ENCODE data around the gene UNKL. TPM values are rescaled to one million over a fixed set of nuclear protein-coding genes. Genes with fewer than 3 reads are reported as not detected.

The UNKL gene
- total and polyA plus RNA-seq, 4 donors = 7.9 to 31.2 (median 16.9) TPM

GRCh38 chr16:1338119-1338730 lies 76.3 kb downstream of the UNKL start:
- no peaks in the 10 kb centered on the region for H3K9me3 ChIP-seq (ENCODE audit: control insufficient read depth in 4 of 4, insufficient read depth in 3 of 4, low read length in 3 of 4)
- 59 to 63% methylated on average over 22 to 30 of the region's 30 CpGs for WGBS, 2 donors
- no peak overlapping the region for H3K4me3 ChIP-seq
- peaks cover 0 to 9% (median 0%) of the 10 kb centered on the region in 5 donors for H3K4me1 ChIP-seq (ENCODE audit: control insufficient read depth in 5 of 5, insufficient read depth in 5 of 5, low read length in 5 of 5)
- H3K36me3 ChIP-seq (ENCODE audit: control insufficient read depth in 4 of 4, insufficient read depth in 4 of 4, low read length in 4 of 4) = no peaks in the 10 kb centered on the region
- no peak overlapping the region for H3K27ac ChIP-seq (ENCODE audit: low read depth in 1 of 2, low read length in 1 of 2)
- H3K27me3 ChIP-seq (ENCODE audit: control insufficient read depth in 3 of 3, insufficient read depth in 3 of 3, low read length in 2 of 3) = peaks cover 0 to 25% (median 9%) of the 10 kb centered on the region in 3 donors
- DNase-seq = no peak
- no peak overlapping the region for H3K9ac ChIP-seq (ENCODE audit: insufficient read depth in 1 of 2, low read length in 2 of 2)
- TF ChIP-seq, protein P1, sequence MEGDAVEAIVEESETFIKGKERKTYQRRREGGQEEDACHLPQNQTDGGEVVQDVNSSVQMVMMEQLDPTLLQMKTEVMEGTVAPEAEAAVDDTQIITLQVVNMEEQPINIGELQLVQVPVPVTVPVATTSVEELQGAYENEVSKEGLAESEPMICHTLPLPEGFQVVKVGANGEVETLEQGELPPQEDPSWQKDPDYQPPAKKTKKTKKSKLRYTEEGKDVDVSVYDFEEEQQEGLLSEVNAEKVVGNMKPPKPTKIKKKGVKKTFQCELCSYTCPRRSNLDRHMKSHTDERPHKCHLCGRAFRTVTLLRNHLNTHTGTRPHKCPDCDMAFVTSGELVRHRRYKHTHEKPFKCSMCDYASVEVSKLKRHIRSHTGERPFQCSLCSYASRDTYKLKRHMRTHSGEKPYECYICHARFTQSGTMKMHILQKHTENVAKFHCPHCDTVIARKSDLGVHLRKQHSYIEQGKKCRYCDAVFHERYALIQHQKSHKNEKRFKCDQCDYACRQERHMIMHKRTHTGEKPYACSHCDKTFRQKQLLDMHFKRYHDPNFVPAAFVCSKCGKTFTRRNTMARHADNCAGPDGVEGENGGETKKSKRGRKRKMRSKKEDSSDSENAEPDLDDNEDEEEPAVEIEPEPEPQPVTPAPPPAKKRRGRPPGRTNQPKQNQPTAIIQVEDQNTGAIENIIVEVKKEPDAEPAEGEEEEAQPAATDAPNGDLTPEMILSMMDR (IDR thresholded peaks at IDR 0.05; ENCODE audit: control extremely low read depth, extremely low read depth) = no peak
- ATAC-seq (ENCODE audit: insufficient read depth, low FRiP score) = no peak

DNA sequence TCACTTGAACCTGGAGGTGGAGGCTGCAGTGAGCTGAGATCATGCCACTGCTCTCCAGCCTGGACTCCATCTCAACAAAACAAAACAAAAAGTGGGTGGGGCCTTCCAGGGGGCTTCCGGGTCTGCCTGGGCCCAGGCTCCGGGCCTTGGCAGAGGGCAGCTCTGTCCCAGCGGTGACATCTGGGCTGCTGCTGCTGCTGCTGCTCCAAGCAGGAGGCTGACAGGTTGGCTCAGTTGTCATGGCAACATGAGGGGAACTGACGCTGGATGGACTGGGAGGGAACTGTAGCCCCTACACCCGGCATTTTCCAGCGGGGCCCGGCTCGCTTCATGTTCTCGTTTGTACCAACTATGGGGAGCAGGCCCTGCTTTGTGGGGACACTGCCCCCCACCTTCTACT lies 77.0 kb downstream of the UNKL start:
- WGBS, 2 donors = 46 to 52% methylated on average over 9 of the region's 9 CpGs
- peaks cover 0 to 9% (median 1%) of the 10 kb centered on the region in 5 donors for H3K4me1 ChIP-seq (ENCODE audit: control insufficient read depth in 5 of 5, insufficient read depth in 5 of 5, low read length in 5 of 5)
- H3K9me3 ChIP-seq (ENCODE audit: control insufficient read depth in 4 of 4, insufficient read depth in 3 of 4, low read length in 3 of 4) = no peaks in the 10 kb centered on the region
- H3K27ac ChIP-seq (ENCODE audit: low read depth in 1 of 2, low read length in 1 of 2) = no peak overlapping the region
- peaks cover 0 to 32% (median 13%) of the 10 kb centered on the region in 3 donors for H3K27me3 ChIP-seq (ENCODE audit: control insufficient read depth in 3 of 3, insufficient read depth in 3 of 3, low read length in 2 of 3)
- TF ChIP-seq, protein P1 (IDR thresholded peaks at IDR 0.05; ENCODE audit: control extremely low read depth, extremely low read depth) = no peak
- no peaks in the 10 kb centered on the region for H3K36me3 ChIP-seq (ENCODE audit: control insufficient read depth in 4 of 4, insufficient read depth in 4 of 4, low read length in 4 of 4)
- no peak overlapping the region for H3K4me3 ChIP-seq
- H3K9ac ChIP-seq (ENCODE audit: insufficient read depth in 1 of 2, low read length in 2 of 2) = no peak overlapping the region
- ATAC-seq (ENCODE audit: insufficient read depth, low FRiP score) (no peak), DNase-seq (no peak)

DNA sequence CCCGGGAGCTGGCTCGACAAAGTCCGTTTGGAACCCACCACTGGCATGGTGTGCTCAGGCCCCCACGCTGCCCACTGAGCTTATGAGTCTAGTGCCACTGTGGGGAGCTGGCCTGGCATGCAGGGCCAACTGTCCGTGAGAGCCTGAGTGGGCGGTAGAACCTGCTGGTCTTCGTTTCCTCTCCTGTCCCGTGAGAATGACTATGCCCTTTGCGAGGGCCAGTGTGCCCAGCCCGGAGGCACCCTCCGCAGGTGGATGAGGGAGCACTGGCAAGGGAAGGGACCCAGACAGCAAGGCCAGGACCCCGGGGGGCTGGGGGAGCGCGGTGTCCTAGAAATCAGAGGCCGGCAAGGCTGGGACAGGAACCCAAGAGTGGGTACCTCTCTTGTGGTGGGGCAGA lies 77.9 kb downstream of the UNKL start:
- Histone ChIP-seq H3K27ac (ENCODE audit: low read depth in 1 of 2, low read length in 1 of 2) (no peak overlapping the region), H3K27me3 (ENCODE audit: control insufficient read depth in 3 of 3, insufficient read depth in 3 of 3, low read length in 2 of 3) (peaks cover 0 to 38% (median 20%) of the 10 kb centered on the region in 3 donors), H3K36me3 (ENCODE audit: control insufficient read depth in 4 of 4, insufficient read depth in 4 of 4, low read length in 4 of 4) (no peaks in the 10 kb centered on the region), H3K9me3 (ENCODE audit: control insufficient read depth in 4 of 4, insufficient read depth in 3 of 4, low read length in 3 of 4) (no peaks in the 10 kb centered on the region), H3K4me3 (no peak overlapping the region), H3K4me1 (ENCODE audit: control insufficient read depth in 5 of 5, insufficient read depth in 5 of 5, low read length in 5 of 5) (peaks cover 0 to 14% (median 9%) of the 10 kb centered on the region in 5 donors), H3K9ac (ENCODE audit: insufficient read depth in 1 of 2, low read length in 2 of 2) (no peak overlapping the region)
- DNase-seq (no peak), ATAC-seq (ENCODE audit: insufficient read depth, low FRiP score) (no peak)
- TF ChIP-seq, protein P1 (IDR thresholded peaks at IDR 0.05; ENCODE audit: control extremely low read depth, extremely low read depth) = no peak
- 74 to 78% methylated on average over 15 of the region's 15 CpGs for WGBS, 2 donors

- no peaks in the 10 kb centered on the region for H3K9me3 ChIP-seq (ENCODE audit: control insufficient read depth in 4 of 4, insufficient read depth in 3 of 4, low read length in 3 of 4)
- H3K4me1 ChIP-seq (ENCODE audit: control insufficient read depth in 5 of 5, insufficient read depth in 5 of 5, low read length in 5 of 5) = peaks cover 0 to 18% (median 14%) of the 10 kb centered on the region in 5 donors
- 18% methylated on average over 12 of the region's 12 CpGs for WGBS, 2 donors
- H3K9ac ChIP-seq (ENCODE audit: insufficient read depth in 1 of 2, low read length in 2 of 2) = no peak overlapping the region
- no peak overlapping the region for H3K27ac ChIP-seq (ENCODE audit: low read depth in 1 of 2, low read length in 1 of 2)
- TF ChIP-seq, protein P1 (IDR thresholded peaks at IDR 0.05; ENCODE audit: control extremely low read depth, extremely low read depth) = no peak
- ATAC-seq (ENCODE audit: insufficient read depth, low FRiP score) = no peak
- H3K27me3 ChIP-seq (ENCODE audit: control insufficient read depth in 3 of 3, insufficient read depth in 3 of 3, low read length in 2 of 3) = peaks cover 0 to 41% (median 22%) of the 10 kb centered on the region in 3 donors
- DNase-seq = no peak
- H3K36me3 ChIP-seq (ENCODE audit: control insufficient read depth in 4 of 4, insufficient read depth in 4 of 4, low read length in 4 of 4) = no peaks in the 10 kb centered on the region
- no peak overlapping the region for H3K4me3 ChIP-seq
These were observed 78.5 kb downstream of the UNKL start for GRCh38 chr16:1335996-1336395.
